GM12892 (cell line): ENCODE measurements around the gene WSCD1.

ENCODE experiments used
- POLR2A ChIP-seq: IDR thresholded peaks from 2 replicates; pipeline ENCODE4 v1.6.1; 2011; ENCODE audit warnings: low read depth, low read length, control low read depth
- POLR2AphosphoS5 ChIP-seq: IDR thresholded peaks from 2 replicates; pipeline ENCODE4 v1.6.1; 2011; ENCODE audit warnings: low read depth, low read length, control low read depth
- TAF1 ChIP-seq: IDR thresholded peaks from 2 replicates; pipeline ENCODE4 v1.6.1; 2011; ENCODE audit warnings: low read depth, mild to moderate bottlenecking, control low read depth, low read length, borderline replicate concordance

DNA sequence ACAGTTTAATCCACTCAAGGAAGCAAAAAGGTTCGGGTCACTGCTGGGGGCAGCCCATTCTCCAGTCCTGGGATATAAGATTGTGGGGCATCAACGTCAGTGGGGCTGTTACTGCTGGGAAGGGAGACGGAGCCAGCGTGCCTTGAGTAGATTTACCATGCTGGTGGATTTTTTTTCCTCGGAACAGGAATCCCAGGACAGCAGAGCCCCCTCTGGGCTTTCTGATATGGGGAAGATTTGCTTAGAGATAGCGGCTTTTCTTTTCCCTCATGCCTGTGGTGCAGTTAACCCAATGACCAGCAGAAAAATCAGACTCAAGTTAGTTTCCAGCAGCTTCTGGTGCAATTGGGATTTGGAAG, 35.4 kb downstream of the WSCD1 start:
- no peak for TF ChIP-seq TAF1
- no peak for TF ChIP-seq POLR2A
- TF ChIP-seq POLR2AphosphoS5 = no peak
